GM12873 (cell line): Measurements from ENCODE around the gene SEC14L6.

Experiments
- CTCF ChIP-seq: IDR thresholded peaks from 2 replicates; pipeline ENCODE4 v1.5.1; 2012; ENCODE audit warnings: low read depth, mild to moderate bottlenecking, moderate library complexity, low read length, control low read depth; ENCODE audit not compliant: insufficient read depth; ENCODE audit errors: missing control alignments

The SEC14L6 gene

GRCh38 chr22:30474121-30474520, 72.4 kb downstream of the SEC14L6 start:
- TF ChIP-seq CTCF, result no peak

GRCh38 chr22:30472994-30473720, 73.4 kb downstream of the SEC14L6 start:
- no peak for TF ChIP-seq CTCF
